HEK293 (cell line): ENCODE data around the gene AQP3.

ENCODE experiments used
- CTCF ChIA-PET: fragments of 350-600 bp; formaldehyde crosslinking; extraction: SDS; loops from one replicate; lab custom pipeline; 2021; ENCODE audit warnings: antibody characterized with exemption; lab: Yijun Ruan, JAX
- POLR2A ChIA-PET: fragments of 300-600 bp; formaldehyde crosslinking; extraction: SDS; loops from one replicate; lab custom pipeline; 2020; ENCODE audit warnings: antibody characterized with exemption, inconsistent platforms; lab: Yijun Ruan, JAX
- H3K27ac ChIP-seq: fragments of 200-500 bp; sonication (Bioruptor generic); 2 replicates; pipeline ENCODE4 v1.5.1; 2014; ENCODE audit warnings: low read depth, low read length, control low read depth, inconsistent platforms; ENCODE audit errors: extremely low read depth
- H3K36me3 ChIP-seq, 2 experiments: fragments of 200-500 bp in 1 of 2; sonication (Bioruptor generic) in 1 of 2; 1 replicate in 1 of 2; 2 replicates in 1 of 2; pipeline ENCODE4 v1.5.1; 2014 to 2017; ENCODE audit warnings: inconsistent platforms in 2 of 2, low read length in 2 of 2; ENCODE audit not compliant: control insufficient read depth in 2 of 2, insufficient read depth in 1 of 2
- H3K4me1 ChIP-seq: fragments of 200-500 bp; sonication (Bioruptor generic); 2 replicates; pipeline ENCODE4 v1.5.1; 2014; ENCODE audit warnings: mild to moderate bottlenecking, low read length, inconsistent platforms; ENCODE audit not compliant: control insufficient read depth, insufficient read depth
- H3K4me3 ChIP-seq: 2 replicates; pipeline ENCODE4 v1.5.1; 2011; ENCODE audit warnings: low read depth, mild to moderate bottlenecking, control low read depth, low read length, moderate library complexity
- H3K9me3 ChIP-seq: fragments of 200-500 bp; sonication (Bioruptor generic); 2 replicates; pipeline ENCODE4 v1.5.1; 2014; ENCODE audit warnings: low read depth, low read length, inconsistent platforms; ENCODE audit not compliant: control insufficient read depth, insufficient read depth
- GLI2 ChIP-seq: fragments of 450-650 bp; formaldehyde crosslinking; IDR thresholded peaks from 2 replicates; pipeline ENCODE4; 2017; ENCODE audit warnings: missing biosample characterization, missing genetic modification characterization, low read depth, borderline replicate concordance
- PRDM2 ChIP-seq: fragments of 450-650 bp; formaldehyde crosslinking; IDR thresholded peaks from 2 replicates; pipeline ENCODE4 v1.5.1; 2016; ENCODE audit warnings: missing biosample characterization, missing genetic modification characterization, borderline replicate concordance
- SP2 ChIP-seq: fragments of 450-650 bp; formaldehyde crosslinking; IDR thresholded peaks from 2 replicates; pipeline ENCODE4 v1.5.1; 2016; ENCODE audit warnings: missing biosample characterization, missing genetic modification characterization
- YY1 ChIP-seq: fragments of 450-650 bp; formaldehyde crosslinking; IDR thresholded peaks from 2 replicates; pipeline ENCODE4 v1.5.1; 2018; ENCODE audit warnings: missing biosample characterization, missing genetic modification characterization
- ZBTB21 ChIP-seq: fragments of 450-650 bp; formaldehyde crosslinking; IDR thresholded peaks from 2 replicates; pipeline ENCODE4 v1.5.1; 2017; ENCODE audit warnings: missing biosample characterization, missing genetic modification characterization
- ZNF138 ChIP-seq: fragments of 450-650 bp; formaldehyde crosslinking; IDR thresholded peaks from 2 replicates; pipeline ENCODE4 v1.5.1; 2016; ENCODE audit warnings: missing biosample characterization, missing genetic modification characterization, borderline replicate concordance
- ZNF148 ChIP-seq: fragments of 450-650 bp; formaldehyde crosslinking; IDR thresholded peaks from 2 replicates; pipeline ENCODE4 v1.5.0; 2017; ENCODE audit warnings: missing biosample characterization, missing genetic modification characterization, borderline replicate concordance
- ZNF169 ChIP-seq: fragments of 450-650 bp; formaldehyde crosslinking; IDR thresholded peaks from 2 replicates; pipeline ENCODE4 v1.5.1; 2016; ENCODE audit warnings: missing biosample characterization, missing genetic modification characterization
- ZNF24 ChIP-seq: fragments of 450-650 bp; formaldehyde crosslinking; IDR thresholded peaks from 2 replicates; pipeline ENCODE4 v1.5.1; 2016; ENCODE audit warnings: missing biosample characterization, missing genetic modification characterization
- ZNF266 ChIP-seq: fragments of 450-650 bp; formaldehyde crosslinking; IDR thresholded peaks from 2 replicates; pipeline ENCODE4 v1.5.1; 2016; ENCODE audit warnings: missing biosample characterization, missing genetic modification characterization, low read depth
- ZNF280C ChIP-seq: fragments of 450-650 bp; formaldehyde crosslinking; IDR thresholded peaks from 2 replicates; pipeline ENCODE4 v1.5.1; 2016; ENCODE audit warnings: missing biosample characterization, missing genetic modification characterization
- ZNF394 ChIP-seq: fragments of 450-650 bp; formaldehyde crosslinking; IDR thresholded peaks from 2 replicates; pipeline ENCODE4 v1.5.1; 2016; ENCODE audit warnings: missing biosample characterization, missing genetic modification characterization, mild to moderate bottlenecking, moderate library complexity, borderline replicate concordance
- ZNF473 ChIP-seq: fragments of 450-650 bp; formaldehyde crosslinking; IDR thresholded peaks from 2 replicates; pipeline ENCODE4 v1.5.1; 2017; ENCODE audit warnings: missing biosample characterization, missing genetic modification characterization
- ZNF837 ChIP-seq: fragments of 450-650 bp; formaldehyde crosslinking; IDR thresholded peaks from 2 replicates; pipeline ENCODE4 v1.5.1; 2016; ENCODE audit warnings: missing biosample characterization, missing genetic modification characterization
- TF ChIP-seq, protein P1 (sequence below): fragments of 450-650 bp; formaldehyde crosslinking; IDR thresholded peaks from 2 replicates; pipeline ENCODE4 v1.5.1; 2017; ENCODE audit warnings: missing biosample characterization, missing genetic modification characterization

The AQP3 gene

DNA sequence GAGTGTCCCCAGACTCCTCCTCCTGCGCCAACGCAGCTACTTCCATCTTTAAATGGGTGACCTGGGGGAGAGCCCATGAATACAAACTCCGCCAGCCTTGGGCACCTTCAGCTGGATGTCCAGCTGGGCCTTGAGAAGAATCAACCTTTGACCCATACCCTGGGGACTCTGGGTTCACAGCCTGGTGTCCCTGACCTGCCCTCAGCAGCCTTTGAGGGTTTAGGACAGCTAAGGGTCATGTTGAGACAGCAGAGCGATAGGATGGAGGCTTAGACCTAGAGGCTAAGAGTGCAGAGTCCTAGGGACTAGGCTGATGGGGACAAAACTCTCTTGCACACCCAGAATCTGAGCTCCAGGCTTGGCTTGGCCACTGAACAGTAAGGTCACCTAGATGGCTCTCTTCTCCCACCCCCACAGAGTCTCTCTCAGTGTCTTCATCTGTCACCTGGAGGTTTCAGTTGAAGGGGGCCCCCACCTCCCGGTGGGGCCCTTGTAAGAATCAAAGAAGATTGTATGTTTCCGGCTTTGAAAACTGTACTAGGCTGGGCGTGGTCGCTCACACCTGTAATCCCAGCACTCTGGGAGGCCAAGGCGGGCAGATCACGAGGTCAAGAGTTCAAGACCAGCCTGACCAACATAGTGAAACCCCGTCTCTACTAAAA, 6.7 kb upstream of the AQP3 start (continued):
- no peak for TF ChIP-seq PRDM2 (tag by site-specific recombination)
- no peak for TF ChIP-seq ZNF24 (tag by site-specific recombination)
- no peak for TF ChIP-seq ZNF266 (tag by site-specific recombination)
- TF ChIP-seq SP2 (tag by site-specific recombination), result no peak
- TF ChIP-seq ZNF169, result no peak
- no peak for TF ChIP-seq ZNF837 (tag by site-specific recombination)
- TF ChIP-seq ZNF280C (tag by site-specific recombination), result no peak
- TF ChIP-seq ZNF394, result no peak
- TF ChIP-seq YY1, result no peak
- no peak for TF ChIP-seq ZNF148
- TF ChIP-seq, protein P1, sequence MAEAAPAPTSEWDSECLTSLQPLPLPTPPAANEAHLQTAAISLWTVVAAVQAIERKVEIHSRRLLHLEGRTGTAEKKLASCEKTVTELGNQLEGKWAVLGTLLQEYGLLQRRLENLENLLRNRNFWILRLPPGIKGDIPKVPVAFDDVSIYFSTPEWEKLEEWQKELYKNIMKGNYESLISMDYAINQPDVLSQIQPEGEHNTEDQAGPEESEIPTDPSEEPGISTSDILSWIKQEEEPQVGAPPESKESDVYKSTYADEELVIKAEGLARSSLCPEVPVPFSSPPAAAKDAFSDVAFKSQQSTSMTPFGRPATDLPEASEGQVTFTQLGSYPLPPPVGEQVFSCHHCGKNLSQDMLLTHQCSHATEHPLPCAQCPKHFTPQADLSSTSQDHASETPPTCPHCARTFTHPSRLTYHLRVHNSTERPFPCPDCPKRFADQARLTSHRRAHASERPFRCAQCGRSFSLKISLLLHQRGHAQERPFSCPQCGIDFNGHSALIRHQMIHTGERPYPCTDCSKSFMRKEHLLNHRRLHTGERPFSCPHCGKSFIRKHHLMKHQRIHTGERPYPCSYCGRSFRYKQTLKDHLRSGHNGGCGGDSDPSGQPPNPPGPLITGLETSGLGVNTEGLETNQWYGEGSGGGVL, result no peak

- Histone ChIP-seq H3K4me3 (no peak overlapping the region), H3K4me1 (no peaks in the 10 kb centered on the region), H3K36me3 (no peaks in the 10 kb centered on the region), H3K27ac (no peak overlapping the region), H3K9me3 (no peaks in the 10 kb centered on the region)
- ChIA-PET POLR2A (interaction anchor here (0.9 to 1.6 kb wide), 6 partner anchors 7 to 163 kb away, joined by 3 to 8 read pairs (median 4); partner anchors contain the start of genes NFX1 and NOL6), CTCF (interaction anchor here (0.6 to 14.8 kb wide), 47 partner anchors 9 to 1491 kb away, joined by 3 to 176 read pairs (median 4); partner anchors contain the start of genes ANKRD18B, AQP7, NFX1 and NOL6)
- no peak for TF ChIP-seq ZNF473
- TF ChIP-seq ZBTB21 (tag by site-specific recombination), result no peak
- no peak for TF ChIP-seq GLI2
- TF ChIP-seq ZNF138 (tag by site-specific recombination), result no peak
Measured at GRCh38 chr9:33453286-33453860, 6.0 kb upstream of the AQP3 start.
